Measurements from ENCODE around the gene PHTF2. TPM values are rescaled to one million over a fixed set of nuclear protein-coding genes. Genes with fewer than 3 reads are reported as not detected.

PHTF2 gene
- total and polyA plus RNA-seq, 9 donors = 7.0 to 22.2 (median 12.7) TPM

DNA sequence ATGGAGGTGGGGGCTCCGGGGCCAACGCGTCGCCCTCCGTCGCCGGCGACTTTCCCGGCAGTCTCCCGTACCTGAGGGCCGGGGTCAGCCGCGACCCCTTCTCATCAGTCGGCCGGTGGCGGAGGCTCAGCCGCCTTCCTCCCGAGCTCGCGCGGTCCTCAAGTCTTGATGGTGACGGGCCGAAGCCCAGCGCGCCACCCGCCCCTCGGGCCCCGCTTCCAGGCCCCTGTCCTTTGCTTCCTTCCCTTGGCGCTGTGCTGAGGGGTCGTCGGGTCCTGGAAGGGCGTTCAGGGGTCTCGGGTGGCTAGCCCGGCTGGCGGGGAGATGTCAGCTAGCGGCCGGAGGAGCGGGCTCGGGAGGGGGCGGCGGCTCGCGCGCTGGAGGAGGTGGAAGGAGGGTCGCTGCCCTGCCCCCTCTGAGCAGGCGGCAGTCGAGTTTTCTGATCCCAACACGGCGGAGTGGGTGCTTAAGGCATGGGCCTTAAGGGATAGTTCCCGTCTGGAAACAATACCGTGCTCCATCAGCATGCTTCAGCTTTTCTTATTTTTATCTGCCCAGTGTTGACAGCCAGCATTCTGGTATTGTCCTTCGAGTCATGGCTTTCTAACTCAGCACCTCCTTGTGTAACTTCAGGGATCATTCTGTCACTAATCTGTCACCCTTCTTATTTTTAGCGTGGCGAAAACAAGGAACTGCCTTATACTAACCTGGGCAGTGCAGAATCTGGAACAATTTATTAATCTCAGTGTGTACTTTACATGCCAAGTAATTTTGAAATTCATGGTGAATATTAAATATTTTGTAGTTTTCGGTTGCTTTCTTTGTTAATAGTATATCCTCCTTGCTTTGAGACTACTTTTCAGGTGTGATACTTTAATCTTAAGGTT lies 748 bp downstream of the PHTF2 start:
- peak overlapping the region; percentile 90 for H3K4me3 ChIP-seq
- WGBS, 3 donors = 1 to 2% (median 1%) methylated on average over 29 to 55 of the region's 55 CpGs
- no peaks in the 10 kb centered on the region for H3K36me3 ChIP-seq
- intact Hi-C loops (cut with DNase I) = loop anchor here in 1 of 4 donors (10.0 kb wide), 1 partner anchor 1655 kb away; the partner anchor contains the start of gene MAGI2
- peak overlapping the region; percentile 76 to 85 for H3K27ac ChIP-seq
- no peaks in the 10 kb centered on the region for H3K27me3 ChIP-seq
- TF ChIP-seq POLR2A (IDR thresholded peaks at IDR 0.05) (no peak), EP300 (IDR thresholded peaks at IDR 0.05) (no peak)
- TF ChIP-seq, protein P1, sequence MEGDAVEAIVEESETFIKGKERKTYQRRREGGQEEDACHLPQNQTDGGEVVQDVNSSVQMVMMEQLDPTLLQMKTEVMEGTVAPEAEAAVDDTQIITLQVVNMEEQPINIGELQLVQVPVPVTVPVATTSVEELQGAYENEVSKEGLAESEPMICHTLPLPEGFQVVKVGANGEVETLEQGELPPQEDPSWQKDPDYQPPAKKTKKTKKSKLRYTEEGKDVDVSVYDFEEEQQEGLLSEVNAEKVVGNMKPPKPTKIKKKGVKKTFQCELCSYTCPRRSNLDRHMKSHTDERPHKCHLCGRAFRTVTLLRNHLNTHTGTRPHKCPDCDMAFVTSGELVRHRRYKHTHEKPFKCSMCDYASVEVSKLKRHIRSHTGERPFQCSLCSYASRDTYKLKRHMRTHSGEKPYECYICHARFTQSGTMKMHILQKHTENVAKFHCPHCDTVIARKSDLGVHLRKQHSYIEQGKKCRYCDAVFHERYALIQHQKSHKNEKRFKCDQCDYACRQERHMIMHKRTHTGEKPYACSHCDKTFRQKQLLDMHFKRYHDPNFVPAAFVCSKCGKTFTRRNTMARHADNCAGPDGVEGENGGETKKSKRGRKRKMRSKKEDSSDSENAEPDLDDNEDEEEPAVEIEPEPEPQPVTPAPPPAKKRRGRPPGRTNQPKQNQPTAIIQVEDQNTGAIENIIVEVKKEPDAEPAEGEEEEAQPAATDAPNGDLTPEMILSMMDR (IDR thresholded peaks at IDR 0.05) = no peak
- H3K9me3 ChIP-seq = no peaks in the 10 kb centered on the region
- DNase-seq = peak; percentile 35 to 73 (median 66)
- peaks cover 9% of the 10 kb centered on the region for H3K4me1 ChIP-seq (ENCODE audit: insufficient read depth)

DNA sequence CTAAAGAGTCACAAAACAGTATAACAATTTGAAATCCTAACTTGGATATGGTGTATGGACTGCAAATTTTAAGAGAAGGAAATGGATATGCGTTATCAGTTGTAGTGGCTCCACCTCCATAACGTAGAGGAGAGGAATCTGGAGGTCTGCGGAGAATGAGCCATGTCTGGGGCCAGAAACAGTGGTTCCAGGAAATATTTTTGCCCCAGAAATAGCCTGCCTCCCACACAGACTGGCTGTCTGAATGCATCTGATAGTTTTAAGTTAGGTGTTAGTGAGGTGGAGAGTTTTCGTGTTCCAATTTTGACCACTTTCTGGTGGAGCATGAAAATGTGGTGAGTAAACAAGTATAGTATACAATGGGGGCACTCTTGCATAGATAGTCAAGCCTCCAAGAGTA lies 1.6 kb downstream of the PHTF2 start:
- Histone ChIP-seq H3K4me1 (ENCODE audit: insufficient read depth) (peaks cover 9% of the 10 kb centered on the region), H3K4me3 (peak overlapping the region; percentile 90), H3K27me3 (no peaks in the 10 kb centered on the region), H3K27ac (no peak overlapping the region), H3K36me3 (no peaks in the 10 kb centered on the region), H3K9me3 (no peaks in the 10 kb centered on the region)
- TF ChIP-seq, protein P1 (IDR thresholded peaks at IDR 0.05) = no peak
- no peak for TF ChIP-seq EP300 (IDR thresholded peaks at IDR 0.05)
- TF ChIP-seq POLR2A (IDR thresholded peaks at IDR 0.05) = no peak
- WGBS, 3 donors = 47 to 53% (median 52%) methylated on average over 4 of the region's 4 CpGs
- DNase-seq = no peak
- intact Hi-C loops (cut with DNase I) = no loop called here

DNA sequence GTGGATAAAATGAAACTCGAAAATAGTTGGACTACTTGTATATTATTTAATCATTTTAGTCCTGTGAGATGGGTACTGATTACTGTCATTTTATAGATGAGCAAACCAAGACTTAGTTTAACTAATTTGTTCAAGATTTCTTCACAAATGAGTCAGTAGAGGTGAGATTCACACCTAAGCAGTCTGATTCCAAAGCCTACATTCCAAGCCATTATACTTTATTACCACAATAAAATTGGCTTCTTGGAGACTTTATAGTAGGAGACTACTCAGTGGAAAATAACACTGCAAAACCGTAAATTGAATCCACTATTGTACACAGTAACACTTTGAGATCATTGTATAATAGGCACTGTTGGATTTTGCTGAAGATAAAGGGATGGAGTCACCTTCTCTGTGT lies 2.2 kb downstream of the PHTF2 start:
- Histone ChIP-seq H3K27ac (no peak overlapping the region), H3K36me3 (no peaks in the 10 kb centered on the region), H3K4me1 (ENCODE audit: insufficient read depth) (peaks cover 9% of the 10 kb centered on the region), H3K9me3 (no peaks in the 10 kb centered on the region), H3K27me3 (no peaks in the 10 kb centered on the region), H3K4me3 (no peak overlapping the region)
- TF ChIP-seq POLR2A (IDR thresholded peaks at IDR 0.05) (no peak), EP300 (IDR thresholded peaks at IDR 0.05) (no peak)
- TF ChIP-seq, protein P1 (IDR thresholded peaks at IDR 0.05) = no peak
- 88 to 92% (median 91%) methylated on average over 2 of the region's 2 CpGs for WGBS, 3 donors
- DNase-seq = no peak
- intact Hi-C loops (cut with DNase I) = no loop called here

DNA sequence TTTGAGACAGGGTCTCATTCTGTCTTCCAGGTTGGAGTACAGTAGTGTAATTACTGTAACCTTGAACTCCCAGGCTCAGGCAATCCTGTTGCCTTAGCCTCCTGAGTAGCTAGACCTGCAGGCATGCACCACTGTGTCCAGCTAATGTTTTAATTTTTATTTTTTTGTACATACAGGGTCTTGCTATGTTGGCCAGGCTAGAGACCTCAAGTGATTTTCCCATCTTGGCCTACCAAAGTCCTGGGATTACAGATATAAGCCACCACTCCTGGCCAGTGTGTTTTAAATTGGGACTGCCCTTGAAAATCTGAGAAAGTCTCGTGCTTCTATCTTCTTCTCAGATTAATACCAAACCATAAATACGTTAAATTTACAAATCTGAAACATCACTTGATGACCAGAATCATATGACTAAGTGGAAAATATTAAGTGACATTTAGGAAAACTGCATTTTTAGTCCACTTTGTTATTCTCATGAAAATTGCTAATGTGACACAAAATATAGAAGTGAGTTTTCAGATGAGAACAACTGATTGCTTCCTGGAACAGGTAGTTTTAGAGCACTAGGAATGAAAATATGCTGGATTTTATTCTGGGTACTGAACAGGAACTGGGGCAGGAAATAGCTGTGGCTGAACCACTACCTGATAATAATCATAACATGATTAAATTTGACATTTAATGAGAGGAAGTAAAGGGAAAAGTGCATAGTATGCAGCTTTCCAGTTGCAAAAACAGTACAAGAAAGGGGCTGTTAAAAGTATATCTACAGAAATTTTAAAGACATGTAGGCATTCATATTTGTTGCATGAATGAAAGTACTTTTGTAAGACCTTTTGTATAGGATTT lies 4.2 kb downstream of the PHTF2 start:
- no peak for DNase-seq
- Histone ChIP-seq H3K4me1 (ENCODE audit: insufficient read depth) (peaks cover 3% of the 10 kb centered on the region), H3K4me3 (no peak overlapping the region), H3K9me3 (no peaks in the 10 kb centered on the region), H3K27me3 (no peaks in the 10 kb centered on the region), H3K36me3 (no peaks in the 10 kb centered on the region), H3K27ac (no peak overlapping the region)
- WGBS, 3 donors = 81 to 91% (median 88%) methylated on average over 2 of the region's 2 CpGs
- intact Hi-C loops (cut with DNase I) = no loop called here
- TF ChIP-seq POLR2A (IDR thresholded peaks at IDR 0.05) (no peak), EP300 (IDR thresholded peaks at IDR 0.05) (no peak)
- TF ChIP-seq, protein P1 (IDR thresholded peaks at IDR 0.05) = no peak

All from ovary (tissue), 9 donors.